OCI-M2 (cell line): Measurements from ENCODE around the gene SLC24A3.

Experiments used
- DNase-seq: peaks from one replicate; lab custom pipeline; 2025; ENCODE audit not compliant: unreplicated experiment; lab: John Stamatoyannopoulos, UW

Gene SLC24A3

DNA sequence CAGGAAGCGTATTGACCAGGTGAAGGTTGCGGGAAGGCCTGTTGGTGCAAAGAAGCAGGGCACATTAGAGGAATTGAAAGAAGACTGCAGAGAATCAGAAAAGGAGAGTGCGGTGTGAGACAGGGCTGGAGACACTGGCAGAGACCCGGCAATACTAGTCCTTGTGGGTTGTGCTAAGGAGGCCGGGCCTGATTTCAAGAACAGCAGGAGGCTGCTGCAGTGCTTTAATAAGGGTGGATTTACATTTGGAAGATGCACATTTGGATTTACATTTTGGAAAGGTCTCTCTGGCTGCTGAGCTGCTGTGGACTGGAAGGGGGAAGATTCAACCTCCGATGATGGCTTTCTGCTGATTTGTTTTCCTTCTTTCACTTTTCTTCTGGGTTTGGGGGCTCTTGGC is 167.8 kb downstream of the SLC24A3 start:
- DNase-seq = no peak

DNA sequence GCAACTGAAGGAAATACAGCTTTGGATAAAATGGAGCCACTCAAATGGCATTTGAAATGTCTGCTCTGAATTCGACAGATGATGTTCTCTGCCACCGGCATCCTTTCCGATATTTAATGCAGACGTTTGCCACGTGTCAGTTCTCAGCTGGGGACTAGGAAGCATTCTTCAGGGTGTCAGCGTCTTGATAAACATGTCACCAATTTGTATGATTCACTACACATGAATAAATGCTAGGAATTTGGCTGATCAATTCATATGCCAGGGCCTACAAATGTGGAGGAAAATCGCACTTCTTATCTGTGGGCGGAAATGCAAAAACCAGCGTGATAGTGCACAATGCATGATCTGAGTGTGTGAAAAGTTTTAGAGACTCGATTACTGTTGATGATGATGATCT is 169.5 kb downstream of the SLC24A3 start:
- DNase-seq = no peak

DNA sequence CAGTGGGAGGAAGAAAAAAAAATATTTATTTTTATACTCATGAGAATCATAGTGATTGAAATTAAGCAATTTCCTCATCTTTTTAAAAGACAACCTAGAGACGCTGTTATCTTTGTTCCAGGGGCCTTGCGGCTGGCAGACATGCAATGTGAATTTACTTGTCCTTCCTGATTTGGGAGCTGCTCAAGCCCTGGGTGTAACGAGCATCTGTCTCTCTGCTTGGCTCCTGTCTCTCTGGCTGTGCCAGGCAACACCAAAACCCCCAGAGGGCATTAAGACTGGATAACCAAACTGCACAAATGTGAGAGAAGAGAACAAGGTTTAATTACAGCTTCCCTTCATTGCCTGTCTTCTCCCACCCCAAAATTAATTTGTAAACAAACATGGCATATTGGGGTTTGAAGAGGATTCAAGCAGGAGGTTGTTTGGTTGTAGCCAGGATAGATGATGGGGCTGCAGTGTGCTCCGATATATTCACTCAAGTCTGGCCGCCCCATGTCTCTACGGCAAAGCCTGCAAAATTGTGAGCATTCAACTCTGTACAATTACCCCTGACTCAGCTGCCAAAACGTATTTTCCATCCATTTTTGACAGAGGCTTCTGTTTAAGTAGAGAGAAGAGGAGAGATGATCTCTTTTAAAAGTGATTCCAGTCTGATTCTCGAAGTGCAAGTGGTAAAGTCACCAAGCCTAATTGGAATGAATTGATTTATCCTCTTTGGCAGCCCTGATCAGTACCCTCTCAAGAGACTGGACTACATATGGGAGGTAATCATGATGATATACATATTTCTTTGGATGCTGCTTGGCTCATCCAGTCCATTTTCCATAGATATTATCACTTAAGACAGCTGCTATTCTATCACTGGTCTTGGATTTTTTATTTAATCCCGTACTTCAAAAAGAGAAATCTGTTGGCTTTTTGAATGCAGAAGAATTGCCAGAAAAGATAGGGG is 170.2 kb downstream of the SLC24A3 start:
- DNase-seq = no peak

DNA sequence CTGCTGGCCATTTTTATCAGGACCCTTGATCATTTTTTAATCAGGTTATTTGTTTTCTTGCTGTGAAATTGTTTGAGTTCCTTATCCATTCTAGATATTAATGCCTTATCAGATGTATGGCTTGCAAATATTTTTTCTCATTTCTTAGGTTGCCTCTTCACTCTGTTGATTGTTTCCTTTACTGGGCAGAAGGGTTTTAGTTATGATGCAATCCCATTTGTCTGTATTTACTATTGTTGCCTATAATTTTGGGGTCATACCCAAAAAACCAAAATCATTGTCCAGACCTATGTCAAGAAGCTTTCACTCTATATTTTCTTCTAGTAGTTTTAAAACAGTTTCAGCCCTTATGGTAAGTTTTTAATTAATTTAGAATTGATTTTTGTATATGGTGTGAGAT is 172.5 kb downstream of the SLC24A3 start:
- DNase-seq = no peak

DNA sequence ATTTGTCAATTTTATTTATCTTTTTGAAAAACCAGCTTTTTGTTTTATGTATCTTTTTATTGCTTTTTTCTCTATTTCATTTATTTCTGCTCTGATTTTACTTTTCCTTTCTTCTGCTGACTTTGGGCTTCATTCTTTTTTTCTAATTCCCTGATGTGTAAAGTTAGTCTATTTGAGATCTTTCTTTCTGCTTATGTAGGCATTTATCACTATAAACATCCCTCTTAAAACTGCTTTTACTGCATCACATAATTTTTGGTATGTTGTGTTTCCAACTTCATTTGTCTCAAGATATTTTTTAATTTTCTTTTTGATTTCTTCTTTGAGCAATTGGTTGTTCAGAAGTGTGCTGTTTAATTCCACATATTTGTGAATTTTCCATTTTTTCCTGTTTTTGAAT is 174.8 kb downstream of the SLC24A3 start:
- no peak for DNase-seq

DNA sequence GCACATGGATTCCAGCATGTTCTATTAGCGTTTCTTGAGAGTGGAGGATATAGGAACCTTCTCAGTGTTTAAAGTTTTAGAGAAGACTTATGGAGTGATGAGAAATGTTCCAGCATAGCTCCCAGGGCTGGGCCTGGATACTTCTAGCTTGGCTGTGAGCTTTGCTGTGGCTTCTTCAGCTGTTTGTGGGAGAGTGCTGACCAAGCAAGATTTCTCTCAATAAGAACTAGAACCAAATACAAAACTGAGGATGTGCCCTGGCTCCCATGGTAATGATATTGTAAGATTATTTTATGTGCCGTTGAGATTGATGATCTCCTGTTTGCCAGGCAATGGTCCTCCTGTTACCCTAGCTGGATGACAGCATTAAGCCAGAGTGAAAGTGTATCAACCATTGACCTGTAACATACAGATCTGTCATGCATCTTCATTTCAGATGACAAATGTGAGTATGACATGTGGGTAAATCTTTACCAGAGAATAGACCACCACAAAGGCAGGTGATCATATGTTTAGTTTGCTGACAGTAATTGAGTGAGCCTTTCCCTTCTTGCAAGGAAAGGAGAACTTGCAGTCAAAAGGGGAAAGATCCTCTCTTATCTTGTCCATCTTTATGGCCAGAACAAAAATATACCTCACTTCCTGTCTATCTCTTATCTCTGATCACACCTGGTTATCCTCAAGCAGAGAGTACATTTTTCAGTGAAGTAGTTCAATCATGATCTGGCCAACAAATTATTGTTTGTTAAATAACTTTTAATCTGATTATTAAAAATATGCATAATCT is 180.1 kb downstream of the SLC24A3 start:
- DNase-seq = no peak

DNA sequence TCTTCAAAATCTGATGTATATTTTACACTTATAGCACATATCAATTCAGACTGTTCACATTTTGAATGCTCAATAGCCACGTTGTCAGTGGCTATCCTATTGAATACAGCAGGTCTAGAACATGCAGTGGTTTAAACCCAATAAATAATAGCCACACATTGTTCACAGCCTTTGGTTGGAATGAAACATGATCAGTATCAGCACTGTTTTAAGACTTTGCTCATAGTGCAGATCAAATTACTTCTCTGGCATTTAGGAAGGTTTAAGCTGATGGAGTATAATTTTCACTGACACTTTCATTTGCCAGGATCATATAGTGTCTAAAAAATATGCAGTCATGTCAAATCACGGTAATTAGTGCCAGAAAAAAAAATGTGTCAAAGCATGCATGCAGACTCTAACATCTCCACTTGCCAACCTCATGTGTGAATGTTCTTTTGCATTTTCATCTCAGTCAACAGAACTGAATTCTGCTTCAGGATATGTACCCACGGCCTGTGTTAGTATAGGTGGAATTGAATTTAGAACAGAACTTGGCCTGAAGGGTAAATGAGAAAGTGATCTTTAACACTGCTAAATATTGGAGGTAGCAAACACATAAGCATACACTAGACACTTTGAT is 184.1 kb downstream of the SLC24A3 start:
- no peak for DNase-seq

DNA sequence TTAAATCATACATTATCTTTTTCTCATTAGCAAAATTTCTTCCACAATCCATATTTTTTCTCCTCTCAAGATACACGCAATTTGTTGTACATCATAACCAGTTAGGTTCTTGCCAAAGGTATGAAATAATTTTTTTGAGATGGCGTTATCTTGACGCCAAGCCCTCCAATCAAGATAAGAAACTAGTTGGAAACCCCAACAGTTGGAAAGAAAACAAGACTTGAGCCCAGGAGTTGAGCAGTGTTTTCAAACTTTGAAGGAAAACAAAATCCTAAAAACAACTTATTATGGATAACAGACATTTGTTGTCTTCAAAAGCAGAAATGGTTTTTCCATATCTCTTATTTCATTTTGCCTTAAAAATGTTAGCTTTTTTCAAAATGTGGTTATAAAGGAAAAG is 184.8 kb downstream of the SLC24A3 start:
- no peak for DNase-seq

DNA sequence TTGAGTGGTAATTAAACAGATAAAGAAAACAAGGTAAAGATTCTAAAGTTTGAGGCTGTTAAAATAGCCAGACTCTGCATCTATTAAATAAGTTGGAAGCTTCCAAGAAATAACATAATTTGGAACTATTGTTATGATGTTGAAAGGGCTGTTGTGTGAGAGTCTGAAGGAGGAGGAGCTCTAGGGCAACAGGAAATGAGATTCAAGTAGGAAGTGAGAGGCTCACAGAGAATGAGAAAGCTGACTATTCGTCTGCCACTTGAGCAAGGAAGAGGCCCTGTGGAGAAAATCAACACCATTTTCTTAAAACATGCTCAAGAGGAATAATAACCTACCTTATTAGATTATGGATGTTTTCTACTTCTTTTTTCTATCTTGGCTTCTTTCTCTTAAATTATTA is 185.2 kb downstream of the SLC24A3 start:
- no peak for DNase-seq

DNA sequence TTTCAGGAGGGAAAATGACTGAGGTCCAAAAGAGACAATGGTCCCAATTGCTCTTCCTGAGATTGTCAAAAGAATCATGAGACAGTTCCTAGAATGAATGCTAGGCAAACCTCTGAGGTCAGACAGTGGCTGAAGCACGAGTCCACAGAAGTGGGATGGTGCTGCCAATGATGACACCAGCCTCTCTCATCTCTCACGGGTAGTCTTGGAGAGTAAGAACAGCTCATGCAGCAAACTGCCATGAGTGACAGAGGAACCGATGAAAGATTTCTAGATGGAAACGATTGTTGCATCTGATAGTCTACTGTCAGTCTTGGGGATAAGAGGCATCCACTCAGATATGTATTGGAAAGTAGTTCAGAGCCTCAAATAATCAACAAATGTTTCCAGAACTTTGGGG is 188.7 kb downstream of the SLC24A3 start:
- DNase-seq = no peak

DNA sequence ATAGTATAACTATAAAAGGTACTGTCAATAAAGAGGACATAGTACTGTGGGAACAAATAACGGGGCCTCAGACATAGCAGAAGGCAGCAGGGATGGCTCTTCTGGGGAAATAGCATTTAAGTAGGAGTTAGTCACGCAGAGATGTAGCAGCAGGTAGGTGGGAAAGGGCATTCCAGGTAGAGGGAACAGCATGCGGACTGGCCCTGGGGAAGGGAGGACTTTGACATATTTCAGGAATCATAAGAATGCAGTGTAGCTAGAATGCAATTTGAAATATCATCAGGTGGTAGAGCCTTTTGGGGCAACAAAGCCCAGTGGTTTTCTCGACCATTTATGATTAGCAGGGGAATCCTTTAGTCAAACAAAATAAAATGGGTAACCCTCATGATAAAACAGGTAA is 191.1 kb downstream of the SLC24A3 start:
- DNase-seq = no peak

DNA sequence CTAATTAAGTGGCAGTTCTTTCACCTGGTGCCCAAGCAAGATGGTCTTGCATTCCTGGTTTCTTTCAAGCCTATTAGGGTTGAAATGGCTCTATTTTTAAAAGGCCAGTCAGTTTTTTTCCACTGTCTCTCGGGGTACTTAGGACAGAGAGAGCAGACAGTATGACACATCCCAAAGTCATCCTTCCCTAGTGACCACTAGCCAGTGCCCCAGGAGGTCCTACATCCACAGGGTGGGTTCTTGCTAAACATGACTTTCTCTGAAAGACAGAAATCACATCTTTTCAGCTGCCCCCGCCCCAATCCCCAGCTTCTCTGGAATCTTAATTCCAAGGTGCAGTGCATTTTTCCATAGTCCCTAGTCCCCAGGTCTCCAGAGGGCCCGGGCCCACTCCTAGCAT is 192.4 kb downstream of the SLC24A3 start:
- DNase-seq = no peak

DNA sequence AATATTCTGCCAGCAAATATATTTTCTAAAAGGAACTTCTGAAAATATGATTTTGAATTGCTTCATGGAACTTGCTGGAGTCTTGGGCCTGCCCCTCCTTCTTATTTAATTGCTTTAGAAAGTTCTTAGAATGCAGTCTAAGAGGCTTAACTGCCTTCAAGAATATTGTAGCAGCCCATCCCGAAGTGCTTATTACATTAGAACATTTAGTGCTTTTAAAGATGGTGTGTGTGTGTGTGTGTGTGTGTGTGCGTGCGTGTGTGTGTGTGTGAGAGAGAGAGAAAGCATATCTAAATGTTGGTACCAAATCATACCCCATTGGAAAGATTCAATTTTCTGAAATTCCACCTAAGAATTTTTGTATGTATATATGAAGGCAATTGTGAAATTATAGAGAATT is 193.5 kb downstream of the SLC24A3 start:
- DNase-seq = no peak

DNA sequence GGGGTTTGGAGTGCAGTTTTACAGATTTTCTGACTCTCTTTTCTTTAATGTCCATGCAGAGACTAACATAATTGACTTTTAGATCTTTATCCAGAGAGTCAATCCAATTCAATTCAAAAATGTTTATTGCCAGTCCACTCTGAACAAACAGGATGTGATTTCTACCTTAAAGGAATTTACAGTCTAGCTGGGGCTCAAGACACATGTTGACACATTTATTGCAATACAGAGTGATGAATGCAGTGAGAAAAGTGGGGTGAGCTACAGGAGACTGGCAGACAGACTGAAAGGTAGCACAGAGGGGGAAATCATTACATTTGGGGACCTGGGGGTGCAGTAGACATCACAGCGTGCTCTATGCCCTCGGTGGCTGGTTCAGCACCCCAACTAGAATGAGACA is 193.9 kb downstream of the SLC24A3 start:
- no peak for DNase-seq

DNA sequence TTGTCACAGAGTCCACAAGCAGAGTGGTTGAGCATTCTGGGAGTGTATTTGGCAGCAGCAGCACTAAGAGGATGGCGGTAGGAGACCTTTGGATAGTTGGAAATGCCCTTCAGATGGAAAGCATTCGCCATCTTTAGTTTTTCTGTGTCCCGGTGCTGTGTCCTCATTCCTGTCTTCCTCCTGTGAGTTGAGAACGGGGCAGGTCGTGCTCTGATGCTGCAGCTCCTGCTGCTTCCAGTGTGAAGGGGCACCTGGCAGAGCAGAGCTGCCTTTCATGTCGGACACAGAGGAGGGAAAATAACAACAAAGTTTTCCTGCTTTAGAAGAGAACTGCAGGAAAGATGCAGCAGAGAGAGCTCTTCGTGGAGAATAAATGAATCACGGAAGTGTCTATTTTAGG is 194.8 kb downstream of the SLC24A3 start:
- DNase-seq = no peak

DNA sequence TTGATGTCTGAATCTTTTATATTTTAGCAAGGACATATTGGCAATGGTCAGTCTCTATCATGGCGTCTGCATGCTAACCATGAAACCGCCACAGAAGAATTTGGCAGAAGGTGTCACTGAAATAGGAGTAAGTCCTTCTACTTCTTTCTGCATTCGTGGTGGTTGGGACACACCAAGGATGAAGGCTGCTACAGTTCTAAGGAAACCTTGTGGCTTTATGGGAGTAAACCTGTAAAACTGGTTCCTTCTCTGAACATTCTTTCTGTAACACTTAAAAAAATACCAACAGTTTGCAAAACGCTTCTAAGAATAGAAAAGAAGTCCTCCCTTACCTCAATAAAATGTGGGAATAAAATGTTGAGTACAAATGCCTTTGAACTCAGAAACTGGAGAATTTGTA is 195.3 kb downstream of the SLC24A3 start:
- no peak for DNase-seq

DNA sequence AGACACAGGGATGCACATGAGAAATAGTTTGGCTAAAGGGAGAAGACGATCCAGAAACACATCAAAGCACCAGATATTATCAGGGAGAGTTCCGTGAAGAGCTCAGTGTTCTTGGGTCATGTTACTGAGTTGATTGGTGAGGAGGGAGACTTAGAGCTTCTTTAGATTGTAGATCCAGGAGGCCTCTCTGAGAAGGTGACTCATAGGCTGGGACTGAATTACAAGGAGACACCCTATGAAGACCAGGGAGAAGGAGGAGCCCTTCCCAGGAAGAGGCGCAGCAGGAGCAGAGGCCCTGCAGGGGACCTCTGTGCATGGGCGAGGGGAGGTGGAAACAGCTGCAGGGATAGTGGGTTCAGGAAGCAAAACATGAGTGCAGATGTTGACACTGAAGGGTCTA is 196.5 kb downstream of the SLC24A3 start:
- no peak for DNase-seq

DNA sequence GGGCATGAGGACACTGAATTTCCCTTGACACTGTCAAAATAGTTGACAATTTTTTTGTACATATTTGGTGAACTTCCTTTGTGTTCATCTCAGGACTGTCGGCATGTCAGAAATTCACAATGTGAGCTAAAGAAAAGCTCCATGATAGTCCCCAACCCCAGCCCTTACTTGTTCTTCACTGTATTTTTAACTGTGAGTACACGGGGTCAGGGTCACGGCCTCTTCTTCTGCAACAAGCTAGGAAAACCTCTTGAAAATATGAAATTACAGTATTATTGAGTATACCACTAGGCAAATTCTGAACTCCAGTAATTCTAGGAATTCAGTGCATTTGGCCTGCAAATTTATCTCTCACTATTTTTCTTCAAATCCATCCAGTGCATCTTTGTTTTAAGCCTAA is 199.4 kb downstream of the SLC24A3 start:
- DNase-seq = no peak

DNA sequence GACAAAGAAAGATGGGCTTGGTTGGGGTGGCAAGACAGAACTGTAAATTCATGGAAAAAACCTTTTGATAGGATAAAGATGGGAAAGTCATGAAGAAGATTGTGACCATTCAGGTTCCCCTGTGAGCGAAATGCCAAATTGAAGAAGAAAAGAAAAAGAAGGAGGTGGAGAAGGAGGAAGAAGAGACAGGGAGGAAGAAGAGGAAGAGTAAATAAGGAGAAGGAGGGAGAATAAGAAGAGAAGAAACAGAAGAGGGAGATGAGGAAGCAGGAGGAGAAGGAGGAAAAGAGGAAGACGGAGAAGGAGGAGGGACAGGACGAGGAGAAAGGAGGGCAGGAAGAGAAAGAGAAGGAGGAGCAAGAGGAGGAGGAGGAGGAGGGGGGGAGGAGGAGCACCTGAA is 199.8 kb downstream of the SLC24A3 start:
- DNase-seq = no peak

DNA sequence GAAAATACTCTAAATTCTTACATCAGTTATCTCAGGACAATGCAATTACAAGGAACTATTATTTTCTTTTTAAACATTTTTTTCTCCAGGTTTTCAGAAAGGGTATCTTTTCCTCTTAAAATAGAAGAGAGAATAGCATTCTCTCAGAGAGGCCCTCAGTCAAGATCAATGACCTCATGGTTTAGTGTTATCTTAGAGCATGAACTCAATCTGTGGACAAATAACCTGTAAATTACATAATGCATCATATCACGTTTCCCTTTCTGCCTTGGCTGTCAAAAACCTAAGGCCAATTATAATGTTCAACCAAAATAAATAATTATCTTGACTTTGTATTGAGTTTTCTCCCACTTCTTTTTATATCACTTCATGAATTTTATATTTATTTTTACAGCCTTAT is 202.2 kb downstream of the SLC24A3 start:
- DNase-seq = no peak

DNA sequence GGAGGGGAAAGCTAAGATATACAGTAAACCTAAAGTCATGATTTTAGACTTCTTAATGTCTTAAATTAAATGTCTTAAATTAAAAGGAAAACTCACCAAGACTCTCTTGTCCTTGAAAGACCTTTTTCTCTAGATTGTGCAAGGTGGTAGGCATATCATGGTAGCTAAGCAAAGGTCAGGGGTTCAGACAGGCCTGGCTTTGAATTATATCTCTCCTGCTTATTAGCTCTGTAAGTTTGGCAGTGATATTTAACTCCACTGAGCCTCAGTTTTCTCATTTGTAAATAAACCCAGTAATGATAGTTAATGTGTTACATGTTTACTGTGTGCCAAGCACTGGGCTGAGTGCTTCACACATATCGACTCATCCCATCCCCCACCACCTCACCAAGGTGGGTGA is 203.3 kb downstream of the SLC24A3 start:
- no peak for DNase-seq

DNA sequence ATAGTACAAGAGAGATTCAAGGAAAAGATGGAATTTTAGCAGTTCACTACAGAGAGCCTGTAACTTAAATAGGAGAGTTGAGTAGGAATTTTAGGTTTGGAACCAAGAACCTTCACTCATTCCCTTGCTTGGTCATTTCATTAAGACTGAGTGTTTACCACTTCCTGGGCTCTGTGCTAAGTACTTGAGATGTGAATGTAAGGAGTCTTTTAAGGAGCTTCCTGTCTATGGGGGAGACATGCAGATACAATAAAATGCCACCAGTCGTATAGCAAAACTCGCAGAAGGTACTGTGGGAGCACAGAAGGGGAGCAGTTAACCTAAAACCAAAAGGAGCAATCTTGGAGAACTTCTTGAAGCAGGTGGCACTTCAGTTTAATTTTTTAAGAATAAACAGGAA is 204.2 kb downstream of the SLC24A3 start:
- DNase-seq = no peak
